Measurements from ENCODE around the gene LSM10.

The LSM10 gene

DNA sequence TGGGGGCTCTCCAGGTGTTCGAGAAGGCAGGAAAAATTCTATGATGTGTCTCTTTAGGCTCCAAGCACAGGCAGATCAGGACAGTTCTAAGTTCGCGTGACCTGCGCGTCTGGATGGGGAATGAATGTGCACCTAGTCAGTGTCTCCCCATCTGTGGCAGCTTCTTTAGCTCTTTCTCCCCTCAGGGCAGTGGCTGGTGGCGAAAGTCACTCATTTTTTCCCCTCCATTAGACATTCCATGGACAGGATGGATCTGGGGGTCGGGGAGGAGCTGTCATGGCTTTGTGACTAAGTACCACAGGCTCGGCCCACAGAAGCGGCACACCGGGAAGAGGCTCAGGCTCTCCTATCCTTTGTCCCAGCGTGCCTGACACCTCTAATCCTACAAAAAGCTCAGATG lies 43.2 kb downstream of the LSM10 start:
- DNase-seq (ENCODE audit: extremely low spot score) = no peak
- TF ChIP-seq, protein P1, sequence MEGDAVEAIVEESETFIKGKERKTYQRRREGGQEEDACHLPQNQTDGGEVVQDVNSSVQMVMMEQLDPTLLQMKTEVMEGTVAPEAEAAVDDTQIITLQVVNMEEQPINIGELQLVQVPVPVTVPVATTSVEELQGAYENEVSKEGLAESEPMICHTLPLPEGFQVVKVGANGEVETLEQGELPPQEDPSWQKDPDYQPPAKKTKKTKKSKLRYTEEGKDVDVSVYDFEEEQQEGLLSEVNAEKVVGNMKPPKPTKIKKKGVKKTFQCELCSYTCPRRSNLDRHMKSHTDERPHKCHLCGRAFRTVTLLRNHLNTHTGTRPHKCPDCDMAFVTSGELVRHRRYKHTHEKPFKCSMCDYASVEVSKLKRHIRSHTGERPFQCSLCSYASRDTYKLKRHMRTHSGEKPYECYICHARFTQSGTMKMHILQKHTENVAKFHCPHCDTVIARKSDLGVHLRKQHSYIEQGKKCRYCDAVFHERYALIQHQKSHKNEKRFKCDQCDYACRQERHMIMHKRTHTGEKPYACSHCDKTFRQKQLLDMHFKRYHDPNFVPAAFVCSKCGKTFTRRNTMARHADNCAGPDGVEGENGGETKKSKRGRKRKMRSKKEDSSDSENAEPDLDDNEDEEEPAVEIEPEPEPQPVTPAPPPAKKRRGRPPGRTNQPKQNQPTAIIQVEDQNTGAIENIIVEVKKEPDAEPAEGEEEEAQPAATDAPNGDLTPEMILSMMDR (IDR thresholded peaks at IDR 0.05; ENCODE audit: control extremely low read depth, extremely low read depth, low read depth, missing control alignments) = no peak
- POLR2A ChIA-PET = no interaction called here
- CTCF ChIA-PET = interaction anchor here (7.0 to 7.5 kb wide), 2 partner anchors 13 to 14 kb away, joined by 45 to 63 read pairs; no protein-coding TSS in a partner anchor

DNA sequence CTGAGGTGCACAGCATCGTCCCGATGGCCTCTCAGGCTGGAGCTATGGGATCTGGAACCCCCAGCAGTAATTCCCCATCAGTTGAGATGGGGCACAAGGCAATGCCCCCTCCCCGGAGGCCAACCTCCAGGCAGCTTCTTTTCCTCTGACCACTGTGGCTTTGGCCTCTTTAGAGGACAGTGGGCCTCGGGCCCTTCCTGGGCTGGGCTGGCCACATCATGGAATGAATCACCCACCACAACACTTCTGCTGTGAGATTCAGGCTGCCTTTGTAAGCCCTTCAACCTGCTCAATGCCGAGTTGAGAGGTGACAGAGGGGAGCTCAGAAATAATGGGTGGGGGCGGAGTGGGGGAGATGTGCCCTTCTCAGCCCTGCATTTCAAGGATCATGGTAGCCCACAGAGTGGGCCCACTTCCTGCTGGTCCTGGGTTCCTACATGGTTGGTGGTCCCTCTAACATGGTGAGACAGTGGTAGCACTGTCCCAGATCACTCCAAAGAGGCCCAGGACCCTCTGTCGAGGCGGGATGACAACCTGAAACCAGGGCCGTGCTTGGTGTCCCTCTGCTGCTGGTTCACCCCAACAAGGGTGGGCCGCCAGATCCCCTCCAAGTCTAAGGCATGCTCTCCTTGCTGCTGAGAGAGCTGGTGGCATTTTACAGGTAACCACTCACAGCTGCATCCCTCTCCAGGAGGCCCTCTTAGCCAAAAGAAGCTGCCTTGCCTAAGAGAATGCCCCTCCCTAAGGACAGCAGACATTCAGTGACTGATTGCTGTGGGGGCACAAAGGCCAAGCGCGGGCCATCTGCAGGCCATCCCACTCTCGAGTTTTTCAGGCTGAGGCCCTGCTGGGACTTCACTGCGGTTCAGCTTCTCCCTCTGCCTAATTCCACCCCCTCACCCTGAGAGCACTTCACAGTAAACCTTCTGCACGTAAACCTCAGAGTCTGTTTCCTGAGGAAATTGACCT lies 44.5 kb downstream of the LSM10 start:
- CTCF ChIA-PET = interaction anchor here (7.0 to 7.5 kb wide), 2 partner anchors 12 to 16 kb away, joined by 45 to 63 read pairs; no protein-coding TSS in a partner anchor
- no peak for DNase-seq (ENCODE audit: extremely low spot score)
- TF ChIP-seq, protein P1 (IDR thresholded peaks at IDR 0.05; ENCODE audit: control extremely low read depth, extremely low read depth, low read depth, missing control alignments) = no peak
- POLR2A ChIA-PET = no interaction called here

DNA sequence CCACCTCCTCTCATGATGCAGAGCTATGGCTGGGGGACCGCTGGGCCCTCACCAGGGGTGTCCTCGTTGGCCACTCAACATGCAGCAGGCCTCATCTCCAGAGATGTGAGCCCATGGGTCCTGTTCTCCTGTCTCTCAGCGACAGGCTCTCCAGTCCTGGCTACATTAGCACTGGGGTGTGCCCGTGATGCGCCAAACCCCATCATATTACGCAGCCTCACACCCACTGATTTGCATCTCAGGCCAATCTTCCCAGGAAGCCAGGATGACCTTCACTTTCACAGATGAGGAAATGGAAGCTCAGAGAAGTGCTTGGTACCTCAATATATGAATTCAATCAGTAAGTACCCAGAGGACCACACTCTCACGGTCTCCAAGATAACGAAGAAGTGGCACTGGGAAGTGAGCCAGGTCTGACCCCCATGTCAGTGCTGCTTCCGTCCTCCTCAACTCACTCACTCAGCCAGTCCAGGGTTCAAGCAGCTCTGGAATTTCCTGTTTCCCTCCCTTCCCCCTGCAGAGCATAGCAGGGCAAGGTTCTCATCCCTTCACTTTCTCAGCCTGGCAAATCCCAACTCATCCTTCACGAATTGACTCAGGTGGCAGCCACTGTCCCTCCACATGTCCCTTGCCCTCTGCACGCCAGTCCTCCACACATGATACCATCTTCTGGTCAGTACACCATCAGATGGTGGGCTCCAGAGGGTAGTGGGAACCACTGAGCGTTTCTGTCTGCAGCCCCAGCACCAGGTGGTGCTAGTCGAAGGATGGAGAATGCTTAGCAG lies 45.4 kb downstream of the LSM10 start:
- POLR2A ChIA-PET = no interaction called here
- TF ChIP-seq, protein P1 (IDR thresholded peaks at IDR 0.05; ENCODE audit: control extremely low read depth, extremely low read depth, low read depth, missing control alignments) = no peak
- CTCF ChIA-PET = interaction anchor here (1.0 to 7.5 kb wide), 3 partner anchors 8 to 17 kb away, joined by 4 to 63 read pairs (median 45); no protein-coding TSS in a partner anchor
- no peak for DNase-seq (ENCODE audit: extremely low spot score)

DNA sequence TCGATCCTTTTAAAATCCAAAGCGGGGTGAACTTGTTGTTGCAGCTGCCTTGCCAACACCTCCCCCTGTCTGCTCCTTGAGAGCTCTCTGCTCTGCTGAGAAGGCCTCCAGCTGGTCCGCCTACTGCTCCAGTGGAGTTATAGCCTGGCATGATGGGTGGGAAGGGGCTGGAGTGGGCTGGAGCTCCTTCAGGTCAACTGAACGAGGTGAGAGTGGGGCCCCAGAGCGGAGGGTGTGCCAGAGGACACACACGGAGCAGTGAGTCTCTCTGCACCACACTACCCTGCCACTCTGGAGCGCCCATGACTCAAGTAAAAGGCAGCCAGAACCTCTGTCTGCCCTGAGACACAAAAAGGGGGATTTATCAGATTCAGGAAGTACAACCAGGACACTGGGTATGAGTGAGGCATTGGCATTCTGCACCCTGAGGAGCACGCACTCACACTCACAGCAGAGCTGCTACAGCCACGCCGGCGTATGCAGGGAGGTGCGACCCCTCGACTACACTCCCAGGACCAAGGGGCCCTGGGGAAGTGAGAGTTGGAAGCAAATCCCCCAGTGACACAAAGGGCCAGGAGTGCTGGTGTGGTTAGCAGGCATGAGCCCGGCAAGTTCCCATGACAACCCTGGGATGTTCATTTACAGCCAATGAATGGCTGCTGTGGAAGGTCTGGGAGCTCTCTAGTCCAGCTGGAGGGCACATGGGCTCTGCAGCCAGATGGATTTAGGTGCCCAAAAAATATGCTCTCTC lies 46.3 kb downstream of the LSM10 start:
- CTCF ChIA-PET = interaction anchor here (1.0 to 7.5 kb wide), 4 partner anchors 9 to 18 kb away, joined by 4 to 63 read pairs (median 28); no protein-coding TSS in a partner anchor
- POLR2A ChIA-PET = no interaction called here
- TF ChIP-seq, protein P1 (IDR thresholded peaks at IDR 0.05; ENCODE audit: control extremely low read depth, extremely low read depth, low read depth, missing control alignments) = no peak
- no peak for DNase-seq (ENCODE audit: extremely low spot score)

DNA sequence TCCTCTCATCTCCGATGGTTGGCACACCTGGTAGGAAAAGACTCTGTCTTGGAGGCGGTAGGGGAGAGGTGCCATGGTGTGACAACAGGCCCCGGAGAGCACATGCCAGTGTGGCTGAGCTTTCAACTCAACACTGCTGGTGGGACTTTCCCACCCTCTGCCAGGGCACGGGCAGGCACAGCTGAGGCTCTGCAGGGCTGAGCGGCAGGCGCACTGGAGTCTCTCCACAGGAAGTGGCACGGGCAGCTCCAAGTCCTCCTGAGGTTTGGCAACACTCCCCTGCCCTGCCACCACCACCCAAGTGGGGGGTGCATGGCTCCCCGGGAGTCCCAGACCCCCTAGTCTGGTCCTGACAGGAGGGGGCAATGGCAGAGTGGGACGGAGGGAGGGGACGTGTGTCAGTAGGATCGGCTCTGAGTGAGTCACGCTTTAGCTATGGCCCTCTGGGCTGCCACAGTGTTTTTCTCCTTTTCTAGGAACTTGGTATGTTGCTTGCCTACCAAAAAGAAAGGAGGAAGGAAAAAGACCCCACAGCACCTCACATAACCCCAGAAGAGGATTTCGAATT lies 47.0 kb downstream of the LSM10 start:
- POLR2A ChIA-PET = no interaction called here

More for the DNA sequence above, 47.0 kb downstream of the LSM10 start:
- no peak for DNase-seq (ENCODE audit: extremely low spot score)
- TF ChIP-seq, protein P1 (IDR thresholded peaks at IDR 0.05; ENCODE audit: control extremely low read depth, extremely low read depth, low read depth, missing control alignments) = no peak
- CTCF ChIA-PET = interaction anchor here (0.9 to 7.5 kb wide), 5 partner anchors 9 to 69 kb away, joined by 3 to 63 read pairs (median 12); no protein-coding TSS in a partner anchor

Measured in GM10248 (cell line).